Endothelial cell of umbilical vein (primary cell): ENCODE data around the gene SCO2.

ENCODE experiments used
- CTCF ChIP-seq, 2 donors: IDR thresholded peaks; 1 replicate in 1 of 2; 2 replicates in 1 of 2; pipeline ENCODE4 v1.5.1; 2011; ENCODE audit warnings: low read length in 2 of 2, mild to moderate bottlenecking in 2 of 2, moderate library complexity in 2 of 2, control low read depth in 1 of 2, inconsistent platforms in 1 of 2, low read depth in 1 of 2; ENCODE audit not compliant: insufficient read depth in 1 of 2; ENCODE audit errors: extremely low read depth in 1 of 2
- GATA2 ChIP-seq: IDR thresholded peaks from 2 replicates; pipeline ENCODE4 v1.7.0; 2011; ENCODE audit warnings: low read depth, mild to moderate bottlenecking, moderate library complexity, mixed read lengths, low read length; ENCODE audit not compliant: insufficient read length, insufficient read depth
- MYC ChIP-seq: IDR thresholded peaks from one replicate; pipeline ENCODE4 v1.6.1; 2011; ENCODE audit warnings: mild to moderate bottlenecking, low read depth, low read length
- POLR2AphosphoS5 ChIP-seq: IDR thresholded peaks from 2 replicates; pipeline ENCODE4 v1.6.1; 2012; ENCODE audit warnings: low read depth, mild to moderate bottlenecking, control low read depth, low read length, moderate library complexity; ENCODE audit not compliant: insufficient read depth

DNA sequence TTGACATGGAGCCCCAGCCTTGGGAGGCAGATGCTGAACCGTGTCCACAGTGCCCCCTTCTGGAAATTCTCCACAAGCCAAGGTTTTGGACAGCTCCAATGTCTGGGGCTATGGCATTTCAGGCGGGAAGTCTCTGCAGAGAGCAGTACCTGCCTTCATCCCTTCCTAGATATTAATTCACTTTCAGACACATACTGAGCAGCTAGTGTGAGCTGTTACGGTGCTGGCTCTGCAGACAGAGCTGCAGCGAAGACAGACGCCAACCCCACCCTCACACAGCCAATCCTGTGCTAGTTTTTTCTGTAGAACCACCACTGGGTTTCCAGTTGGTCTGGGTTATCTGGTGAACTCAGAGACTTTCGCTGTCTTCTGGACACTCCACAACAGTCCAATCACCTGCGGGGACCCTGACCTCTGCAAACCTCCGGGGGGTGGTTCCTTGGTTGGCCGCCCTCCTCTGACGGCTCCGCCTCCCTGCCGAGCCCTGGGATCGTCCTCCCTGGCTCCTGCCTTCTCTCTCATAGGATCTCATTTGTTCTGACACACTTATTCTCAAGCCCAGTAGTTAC, 27.0 kb downstream of the SCO2 start:
- TF ChIP-seq CTCF (IDR thresholded peaks at IDR 0.05; ENCODE audit: extremely low read depth in 1 of 2, insufficient read depth in 1 of 2, low read depth in 1 of 2, low read length in 2 of 2), result peak; percentile 64 to 71
- no peak for TF ChIP-seq POLR2AphosphoS5
- TF ChIP-seq GATA2, result no peak
- no peak for TF ChIP-seq MYC
